HG03354 (cell line): ENCODE results near the gene PTTG1IP.

Source experiments
- ATAC-seq: cut with Tn5 transposase; IDR thresholded peaks from one replicate; pipeline ENCODE4 v1.9.1; 2021; ENCODE audit warnings: mild to moderate bottlenecking; ENCODE audit not compliant: unreplicated experiment, poor library complexity, severe bottlenecking

Gene PTTG1IP

GRCh38 chr21:44814498-44815023 lies 58.9 kb downstream of the PTTG1IP start:
- ATAC-seq, result no peak

GRCh38 chr21:44813727-44814126 lies 59.8 kb downstream of the PTTG1IP start:
- ATAC-seq, result no peak

- ATAC-seq, result no peak
Observed at GRCh38 chr21:44813149-44813548, 60.3 kb downstream of the PTTG1IP start.

GRCh38 chr21:44812640-44813039 lies 60.9 kb downstream of the PTTG1IP start:
- ATAC-seq, result no peak

GRCh38 chr21:44810779-44811178 lies 62.7 kb downstream of the PTTG1IP start:
- ATAC-seq, result no peak

GRCh38 chr21:44805859-44806258 lies 67.6 kb downstream of the PTTG1IP start:
- ATAC-seq, result no peak

GRCh38 chr21:44805226-44805625 lies 68.3 kb downstream of the PTTG1IP start:
- ATAC-seq, result no peak

GRCh38 chr21:44804762-44805161 lies 68.7 kb downstream of the PTTG1IP start:
- no peak for ATAC-seq

GRCh38 chr21:44803651-44804050 lies 69.8 kb downstream of the PTTG1IP start:
- no peak for ATAC-seq

GRCh38 chr21:44802396-44803153 lies 70.9 kb downstream of the PTTG1IP start:
- no peak for ATAC-seq

GRCh38 chr21:44801468-44802395 lies 71.8 kb downstream of the PTTG1IP start, which contains the start of gene UBE2G2:
UBE2G2 (minus strand) TSS chr21:44801820; CDS start chr21:44801748, 72 bp downstream.
- ATAC-seq, result peak; percentile 82

- no peak for ATAC-seq
Observed at GRCh38 chr21:44800971-44801467, 72.5 kb downstream of the PTTG1IP start.

- no peak for ATAC-seq
Observed at GRCh38 chr21:44800103-44800502, 73.4 kb downstream of the PTTG1IP start.

- ATAC-seq, result no peak
Observed at GRCh38 chr21:44799646-44800045, 73.8 kb downstream of the PTTG1IP start.
